ENCODE measurements around the gene HMCN2.
"Not testable (repeated sequence)": the region's sequence is repeated elsewhere in the genome, so short reads cannot be mapped to it uniquely, and the experiment has no call there.

The HMCN2 gene

GRCh38 chr9:130256644-130257043 is 8.9 kb upstream of the HMCN2 start:
- Histone ChIP-seq H3K9me3 (ENCODE audit: low read length) (no peaks in the 10 kb centered on the region), H3K4me3 (ENCODE audit: low read depth in 1 of 2, low read length in 2 of 2) (no peak overlapping the region), H3K27ac (ENCODE audit: low read depth, low read length) (no peak overlapping the region), H3K27me3 (ENCODE audit: control insufficient read depth in 1 of 2, insufficient read depth in 2 of 2, low read length in 2 of 2) (no peaks in the 10 kb centered on the region), H3K4me1 (ENCODE audit: insufficient read depth, low read length) (peaks cover 17% of the 10 kb centered on the region), H3K36me3 (ENCODE audit: insufficient read depth, low read length) (no peaks in the 10 kb centered on the region), H3K9ac (ENCODE audit: low read length) (no peak overlapping the region)

GRCh38 chr9:130258137-130258536 is 7.4 kb upstream of the HMCN2 start:
- H3K36me3 ChIP-seq (ENCODE audit: insufficient read depth, low read length); H3K9me3 ChIP-seq (ENCODE audit: low read length); H3K27me3 ChIP-seq (ENCODE audit: control insufficient read depth in 1 of 2, insufficient read depth in 2 of 2, low read length in 2 of 2); H3K9ac ChIP-seq (ENCODE audit: low read length); H3K4me3 ChIP-seq (ENCODE audit: low read depth in 1 of 2, low read length in 2 of 2); H3K27ac ChIP-seq (ENCODE audit: low read depth, low read length): not testable (repeated sequence)
- peaks cover 31% of the 10 kb centered on the region for H3K4me1 ChIP-seq (ENCODE audit: insufficient read depth, low read length)

- Histone ChIP-seq H3K36me3 (ENCODE audit: insufficient read depth, low read length) (no peaks in the 10 kb centered on the region), H3K9me3 (ENCODE audit: low read length) (no peaks in the 10 kb centered on the region), H3K27ac (ENCODE audit: low read depth, low read length) (no peak overlapping the region), H3K27me3 (ENCODE audit: control insufficient read depth in 1 of 2, insufficient read depth in 2 of 2, low read length in 2 of 2) (no peaks in the 10 kb centered on the region), H3K9ac (ENCODE audit: low read length) (no peak overlapping the region), H3K4me1 (ENCODE audit: insufficient read depth, low read length) (peaks cover 36% of the 10 kb centered on the region), H3K4me3 (ENCODE audit: low read depth in 1 of 2, low read length in 2 of 2) (no peak overlapping the region)
Observed at GRCh38 chr9:130259044-130259443, 6.5 kb upstream of the HMCN2 start.

GRCh38 chr9:130260816-130261765 is 4.5 kb upstream of the HMCN2 start:
- Histone ChIP-seq H3K27ac (ENCODE audit: low read depth, low read length) (peak overlapping the region; percentile 81), H3K36me3 (ENCODE audit: insufficient read depth, low read length) (no peaks in the 10 kb centered on the region)

GRCh38 chr9:130262061-130262745 is 3.4 kb upstream of the HMCN2 start:
- Histone ChIP-seq H3K27me3 (ENCODE audit: control insufficient read depth in 1 of 2, insufficient read depth in 2 of 2, low read length in 2 of 2) (no peaks in the 10 kb centered on the region), H3K4me1 (ENCODE audit: insufficient read depth, low read length) (peaks cover 41% of the 10 kb centered on the region), H3K9me3 (ENCODE audit: low read length) (no peaks in the 10 kb centered on the region), H3K27ac (ENCODE audit: low read depth, low read length) (peak overlapping the region; percentile 81), H3K9ac (ENCODE audit: low read length) (no peak overlapping the region), H3K4me3 (ENCODE audit: low read depth in 1 of 2, low read length in 2 of 2) (no peak overlapping the region), H3K36me3 (ENCODE audit: insufficient read depth, low read length) (no peaks in the 10 kb centered on the region)

More at GRCh38 chr9:130260816-130261765, 4.5 kb upstream of the HMCN2 start:
- H3K4me3 ChIP-seq (ENCODE audit: low read depth in 1 of 2, low read length in 2 of 2), result no peak overlapping the region
- H3K9me3 ChIP-seq (ENCODE audit: low read length), result no peaks in the 10 kb centered on the region
- no peak overlapping the region for H3K9ac ChIP-seq (ENCODE audit: low read length)
- H3K27me3 ChIP-seq (ENCODE audit: control insufficient read depth in 1 of 2, insufficient read depth in 2 of 2, low read length in 2 of 2), result no peaks in the 10 kb centered on the region
- peaks cover 41% of the 10 kb centered on the region for H3K4me1 ChIP-seq (ENCODE audit: insufficient read depth, low read length)

- H3K4me3 ChIP-seq (ENCODE audit: low read depth in 1 of 2, low read length in 2 of 2), result no peak overlapping the region
- H3K27me3 ChIP-seq (ENCODE audit: control insufficient read depth in 1 of 2, insufficient read depth in 2 of 2, low read length in 2 of 2), result no peaks in the 10 kb centered on the region
- H3K36me3 ChIP-seq (ENCODE audit: insufficient read depth, low read length), result no peaks in the 10 kb centered on the region
- H3K9ac ChIP-seq (ENCODE audit: low read length), result no peak overlapping the region
- H3K27ac ChIP-seq (ENCODE audit: low read depth, low read length), result peak overlapping the region; percentile 1
- H3K9me3 ChIP-seq (ENCODE audit: low read length), result no peaks in the 10 kb centered on the region
- H3K4me1 ChIP-seq (ENCODE audit: insufficient read depth, low read length), result peaks cover 46% of the 10 kb centered on the region
Observed at GRCh38 chr9:130262771-130263170, 2.8 kb upstream of the HMCN2 start.

- no peaks in the 10 kb centered on the region for H3K36me3 ChIP-seq (ENCODE audit: insufficient read depth, low read length)
- no peaks in the 10 kb centered on the region for H3K27me3 ChIP-seq (ENCODE audit: control insufficient read depth in 1 of 2, insufficient read depth in 2 of 2, low read length in 2 of 2)
- H3K9me3 ChIP-seq (ENCODE audit: low read length), result no peaks in the 10 kb centered on the region
- H3K4me1 ChIP-seq (ENCODE audit: insufficient read depth, low read length), result peaks cover 57% of the 10 kb centered on the region
- H3K4me3 ChIP-seq (ENCODE audit: low read depth in 1 of 2, low read length in 2 of 2), result no peak overlapping the region
- no peak overlapping the region for H3K9ac ChIP-seq (ENCODE audit: low read length)
- peak overlapping the region; percentile 56 for H3K27ac ChIP-seq (ENCODE audit: low read depth, low read length)
Observed at GRCh38 chr9:130263601-130264413, 1.8 kb upstream of the HMCN2 start.

- peak overlapping the region; percentile 90 for H3K27ac ChIP-seq (ENCODE audit: low read depth, low read length)
- no peaks in the 10 kb centered on the region for H3K36me3 ChIP-seq (ENCODE audit: insufficient read depth, low read length)
- no peaks in the 10 kb centered on the region for H3K9me3 ChIP-seq (ENCODE audit: low read length)
- peaks cover 58% of the 10 kb centered on the region for H3K4me1 ChIP-seq (ENCODE audit: insufficient read depth, low read length)
- no peak overlapping the region for H3K4me3 ChIP-seq (ENCODE audit: low read depth in 1 of 2, low read length in 2 of 2)
- no peaks in the 10 kb centered on the region for H3K27me3 ChIP-seq (ENCODE audit: control insufficient read depth in 1 of 2, insufficient read depth in 2 of 2, low read length in 2 of 2)
- no peak overlapping the region for H3K9ac ChIP-seq (ENCODE audit: low read length)
Observed at GRCh38 chr9:130264414-130265350, 878 bp upstream of the HMCN2 start.

- Histone ChIP-seq H3K4me1 (ENCODE audit: insufficient read depth, low read length) (peaks cover 52% of the 10 kb centered on the region), H3K4me3 (ENCODE audit: low read depth in 1 of 2, low read length in 2 of 2) (peak overlapping the region; percentile 48 to 64), H3K9me3 (ENCODE audit: low read length) (no peaks in the 10 kb centered on the region), H3K27ac (ENCODE audit: low read depth, low read length) (peak overlapping the region; percentile 90), H3K9ac (ENCODE audit: low read length) (no peak overlapping the region), H3K36me3 (ENCODE audit: insufficient read depth, low read length) (no peaks in the 10 kb centered on the region), H3K27me3 (ENCODE audit: control insufficient read depth in 1 of 2, insufficient read depth in 2 of 2, low read length in 2 of 2) (no peaks in the 10 kb centered on the region)
Observed at GRCh38 chr9:130266236-130267098, 907 bp downstream of the HMCN2 start.

- no peaks in the 10 kb centered on the region for H3K27me3 ChIP-seq (ENCODE audit: control insufficient read depth in 1 of 2, insufficient read depth in 2 of 2, low read length in 2 of 2)
- H3K4me1 ChIP-seq (ENCODE audit: insufficient read depth, low read length), result peaks cover 40% of the 10 kb centered on the region
- H3K27ac ChIP-seq (ENCODE audit: low read depth, low read length), result peak overlapping the region; percentile 90
Observed at GRCh38 chr9:130267930-130268329, 2.4 kb downstream of the HMCN2 start.

More at GRCh38 chr9:130267930-130268329, 2.4 kb downstream of the HMCN2 start:
- Histone ChIP-seq H3K9ac (ENCODE audit: low read length) (peak overlapping the region; percentile 46), H3K4me3 (ENCODE audit: low read depth in 1 of 2, low read length in 2 of 2) (peak overlapping the region in 1 of 2 donors; percentile 0), H3K9me3 (ENCODE audit: low read length) (no peaks in the 10 kb centered on the region), H3K36me3 (ENCODE audit: insufficient read depth, low read length) (no peaks in the 10 kb centered on the region)

Measured in muscle layer of colon (tissue), 2 donors.